T-helper 2 cell treated with Interferon-gamma antibody and Interleukin-4, amounts not matched to agents 5 μg/mL and 100 μg/mL, for 36 hours (primary cell): Measurements from ENCODE around the gene ZMIZ1.

Experiments used
- DNase-seq: peaks from one replicate; pipeline ENCODE4 v3.0.0; 2021; ENCODE audit warnings: low spot score
- H3K27ac Mint-ChIP-seq: one replicate; pipeline ENCODE4 v1.8.0; 2021; ENCODE audit warnings: mild to moderate bottlenecking, mixed read lengths
- H3K27me3 Mint-ChIP-seq: one replicate; pipeline ENCODE4 v1.8.0; 2021; ENCODE audit warnings: low read depth, mixed read lengths
- H3K36me3 Mint-ChIP-seq: one replicate; pipeline ENCODE4 v1.8.0; 2021; ENCODE audit warnings: low read depth, mixed read lengths
- H3K4me1 Mint-ChIP-seq: one replicate; pipeline ENCODE4 v1.8.0; 2021; ENCODE audit warnings: low read depth, mixed read lengths
- H3K4me3 Mint-ChIP-seq: one replicate; pipeline ENCODE4 v1.8.0; 2022; ENCODE audit warnings: mild to moderate bottlenecking, moderate library complexity, mixed read lengths
- H3K9me3 Mint-ChIP-seq: one replicate; pipeline ENCODE4 v1.8.0; 2021; ENCODE audit warnings: mixed read lengths

The ZMIZ1 gene

DNA sequence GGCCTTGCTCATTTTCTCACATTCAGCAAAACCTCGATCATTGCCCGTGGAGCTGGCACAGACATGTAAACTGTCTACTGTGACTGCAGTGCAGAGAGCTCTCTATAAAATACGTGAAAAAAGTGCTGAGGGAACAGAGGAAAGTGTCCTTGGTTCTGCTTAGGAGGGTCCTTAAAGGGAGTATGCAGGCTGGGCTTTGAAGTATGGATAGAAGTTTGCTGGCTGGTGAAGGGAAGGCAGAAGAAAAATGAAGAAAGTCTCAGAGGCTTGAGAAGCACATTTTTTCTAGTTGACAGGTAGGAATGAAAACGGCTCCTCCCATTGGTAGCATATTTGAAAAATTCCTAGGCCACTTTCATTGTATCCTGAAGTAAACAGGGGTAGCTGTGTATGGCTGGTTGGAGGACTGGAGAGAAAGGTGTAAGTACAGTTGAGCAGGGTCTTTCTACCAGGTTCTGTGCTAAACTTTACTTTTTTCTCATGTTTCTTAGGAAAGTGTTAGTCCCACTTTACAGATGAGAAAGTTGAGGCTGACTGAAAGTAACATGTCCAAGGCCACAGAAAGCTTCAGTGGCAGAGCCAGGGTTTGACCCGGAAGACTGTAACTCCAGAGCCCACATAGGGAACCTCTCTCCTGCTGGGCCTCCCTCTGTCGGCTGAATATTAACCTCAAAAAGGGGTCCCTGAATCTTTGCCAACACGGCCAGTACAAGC lies 215.5 kb downstream of the ZMIZ1 start:
- Mint-ChIP-seq H3K4me1 (peaks cover 48% of the 10 kb centered on the region), H3K27ac (peak overlapping the region; percentile 60), H3K27me3 (no peaks in the 10 kb centered on the region), H3K36me3 (peaks cover 36% of the 10 kb centered on the region), H3K9me3 (no peaks in the 10 kb centered on the region), H3K4me3 (peak overlapping the region; percentile 79)
- DNase-seq = no peak

DNA sequence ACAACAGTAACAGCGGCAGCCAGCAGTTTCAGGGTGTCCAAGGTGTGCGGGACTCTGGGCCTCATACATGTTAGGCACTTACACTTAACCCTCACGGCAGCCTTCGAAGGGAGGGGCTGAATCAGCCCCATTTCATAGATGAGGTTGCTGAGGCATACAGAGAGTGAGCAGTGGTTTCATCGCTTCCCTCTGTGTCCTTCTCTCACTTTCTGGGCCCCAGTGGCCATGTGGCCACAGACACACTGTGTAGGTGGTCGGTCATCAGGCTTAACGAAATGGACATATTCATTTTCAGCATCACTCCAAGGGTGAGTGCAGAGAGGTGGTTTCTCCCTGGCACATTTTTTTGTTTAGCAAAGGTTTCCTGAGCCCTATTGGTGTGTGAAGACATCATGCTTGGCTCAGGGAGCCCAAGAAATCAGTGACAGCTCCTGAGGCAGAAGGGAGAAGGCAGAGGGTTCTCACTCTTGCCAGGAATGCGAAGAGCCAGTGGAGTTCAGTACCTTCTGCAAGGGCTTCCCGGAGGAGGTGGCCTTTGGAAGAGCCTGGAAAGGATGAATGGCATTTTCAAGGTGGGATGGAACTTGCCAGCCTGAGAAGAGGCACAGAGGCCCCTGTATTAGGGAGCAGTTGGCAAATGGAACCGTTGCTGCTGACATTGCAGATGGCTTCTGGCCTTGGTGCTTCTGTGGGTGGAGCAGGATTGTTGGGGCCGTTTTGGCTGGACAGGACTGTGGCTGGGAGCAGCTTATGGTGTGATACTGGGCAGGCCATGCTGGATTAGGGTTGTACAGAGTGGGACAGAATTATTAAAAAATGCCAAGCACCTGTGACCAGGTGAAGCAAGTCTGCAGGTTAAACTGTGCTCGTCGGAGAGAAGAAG lies 216.8 kb downstream of the ZMIZ1 start:
- peaks cover 30% of the 10 kb centered on the region for H3K36me3 Mint-ChIP-seq
- DNase-seq = peak; percentile 74
- H3K9me3 Mint-ChIP-seq = no peaks in the 10 kb centered on the region
- H3K27me3 Mint-ChIP-seq = no peaks in the 10 kb centered on the region
- H3K4me1 Mint-ChIP-seq = peaks cover 48% of the 10 kb centered on the region
- peak overlapping the region; percentile 79 for H3K4me3 Mint-ChIP-seq
- H3K27ac Mint-ChIP-seq = peak overlapping the region; percentile 94

DNA sequence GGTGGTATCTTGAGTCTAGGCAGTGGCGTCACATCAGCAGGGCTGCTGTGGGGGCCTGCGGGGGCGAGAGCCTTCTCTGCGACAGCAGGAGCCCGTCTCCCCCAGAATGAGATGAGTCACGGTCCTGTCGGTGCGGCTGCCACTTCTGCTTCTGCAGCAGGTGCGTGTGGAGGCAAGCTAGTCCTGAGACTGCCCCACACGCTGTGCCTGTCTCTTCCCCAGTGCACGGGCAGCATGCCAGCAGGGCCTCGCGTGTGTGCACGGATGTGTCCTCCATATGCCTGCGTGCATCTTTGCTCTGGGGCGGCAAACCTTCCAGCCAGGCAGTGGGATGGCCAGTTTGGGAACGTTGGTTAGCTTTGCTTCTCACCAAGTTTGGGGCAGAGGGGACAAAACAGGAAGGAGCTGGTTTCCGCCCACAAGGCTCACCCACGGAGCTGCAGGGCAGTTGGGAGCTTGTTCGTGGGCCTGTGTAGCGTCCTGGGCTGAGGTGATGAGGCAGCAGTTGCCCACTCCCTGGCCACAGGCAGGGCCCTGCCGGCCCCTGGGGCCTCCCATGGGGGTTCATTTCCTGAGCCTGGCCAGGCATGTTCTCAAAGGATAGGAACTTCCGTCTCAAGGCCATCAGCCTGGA lies 217.7 kb downstream of the ZMIZ1 start:
- Mint-ChIP-seq H3K27ac (peak overlapping the region; percentile 94), H3K4me3 (peak overlapping the region; percentile 79), H3K36me3 (peaks cover 30% of the 10 kb centered on the region), H3K27me3 (no peaks in the 10 kb centered on the region), H3K4me1 (peaks cover 48% of the 10 kb centered on the region), H3K9me3 (no peaks in the 10 kb centered on the region)
- peak; percentile 83 for DNase-seq

DNA sequence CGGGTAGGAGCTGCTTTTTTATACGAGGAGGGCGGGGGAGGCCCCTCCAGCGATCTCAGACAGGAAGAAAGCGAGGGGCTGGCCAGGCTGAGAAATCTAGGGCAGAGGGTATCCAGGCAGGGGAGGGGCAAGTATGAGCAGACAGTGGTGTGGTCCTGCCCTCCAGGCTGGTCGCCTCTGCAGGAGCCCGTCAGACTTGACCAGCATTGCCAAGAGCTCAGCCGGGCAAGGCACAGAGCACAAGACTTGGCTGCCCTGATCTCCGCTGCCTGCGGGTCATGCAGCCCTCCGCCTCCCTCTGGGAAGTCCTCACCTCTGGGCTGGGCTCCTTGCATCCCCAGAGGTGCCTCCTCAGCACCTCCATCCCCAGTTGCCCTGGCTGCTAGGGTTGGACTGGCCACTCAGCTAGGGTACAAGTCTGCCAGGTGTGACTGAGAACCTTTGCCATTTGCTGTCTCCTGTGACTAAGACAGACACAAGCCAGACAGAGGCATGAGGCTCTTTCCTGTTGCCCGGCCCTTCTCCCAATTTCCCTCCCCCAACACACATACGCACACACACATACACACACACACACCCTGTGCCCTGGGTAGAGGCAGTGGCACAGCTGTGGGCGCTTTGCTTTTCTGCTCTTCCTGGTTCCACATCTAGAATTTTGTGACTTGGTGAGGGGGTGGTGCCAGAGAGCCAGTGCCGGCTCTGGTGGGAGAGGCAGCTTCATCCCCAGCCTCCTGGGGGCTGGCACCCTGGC lies 219.4 kb downstream of the ZMIZ1 start:
- Mint-ChIP-seq H3K27ac (peak overlapping the region; percentile 94), H3K4me1 (peaks cover 52% of the 10 kb centered on the region), H3K4me3 (peak overlapping the region; percentile 2), H3K9me3 (no peaks in the 10 kb centered on the region), H3K36me3 (peaks cover 34% of the 10 kb centered on the region), H3K27me3 (no peaks in the 10 kb centered on the region)
- DNase-seq = no peak

DNA sequence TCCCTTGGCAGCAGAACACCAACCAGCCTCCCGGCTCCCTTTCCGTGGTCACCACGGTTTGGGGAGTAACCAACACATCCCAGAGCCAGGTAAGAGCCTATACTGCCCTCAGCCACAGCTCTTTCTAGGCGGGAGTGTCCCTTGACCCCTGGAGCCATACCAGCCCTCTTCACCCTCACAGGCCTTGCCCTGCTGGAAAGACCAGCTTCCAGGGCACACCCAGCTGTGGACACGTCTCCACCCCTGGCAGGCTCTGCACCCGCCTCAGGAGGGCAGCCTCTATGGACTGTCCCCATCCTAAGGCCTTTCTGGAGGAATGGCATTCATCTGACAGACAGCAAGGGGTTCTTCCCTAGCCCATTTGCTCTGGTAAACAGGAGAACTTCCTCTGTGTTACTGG lies 221.0 kb downstream of the ZMIZ1 start:
- H3K36me3 Mint-ChIP-seq = peaks cover 40% of the 10 kb centered on the region
- no peaks in the 10 kb centered on the region for H3K27me3 Mint-ChIP-seq
- H3K4me1 Mint-ChIP-seq = peaks cover 47% of the 10 kb centered on the region
- peak overlapping the region; percentile 62 for H3K27ac Mint-ChIP-seq
- DNase-seq = no peak
- H3K4me3 Mint-ChIP-seq = no peak overlapping the region
- H3K9me3 Mint-ChIP-seq = no peaks in the 10 kb centered on the region

DNA sequence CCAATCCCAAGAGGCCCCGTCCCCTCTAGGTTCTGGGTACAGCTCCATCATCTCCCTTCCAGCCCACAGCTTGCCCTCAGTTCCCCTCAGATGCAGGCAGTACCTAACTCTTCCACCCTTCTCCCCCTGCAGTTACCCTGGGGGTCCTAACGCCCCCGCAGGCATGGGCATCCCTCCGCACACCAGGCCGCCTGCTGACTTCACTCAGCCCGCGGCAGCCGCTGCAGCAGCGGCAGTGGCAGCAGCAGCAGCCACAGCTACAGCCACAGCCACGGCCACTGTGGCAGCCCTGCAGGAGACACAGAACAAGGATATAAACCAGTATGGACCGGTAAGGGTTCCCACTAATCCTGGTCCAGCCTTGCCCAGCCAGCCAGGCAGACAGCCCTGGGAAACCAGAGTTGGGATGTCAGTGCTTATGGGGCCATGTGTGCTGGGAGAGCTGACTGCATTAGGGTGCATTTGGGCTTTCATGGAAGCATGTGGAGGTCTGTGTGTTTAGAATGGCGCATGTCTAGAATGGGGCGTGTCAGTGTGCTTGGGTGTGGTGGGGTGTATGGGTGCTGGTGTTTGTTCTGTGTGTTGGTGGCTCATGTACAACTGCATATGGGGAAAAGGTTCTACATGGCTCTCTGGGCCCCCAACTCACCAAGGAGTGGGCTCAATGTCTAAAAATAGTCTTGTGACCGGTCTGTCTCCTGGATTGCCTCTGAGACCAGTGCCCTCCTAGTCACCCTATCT lies 223.4 kb downstream of the ZMIZ1 start:
- Mint-ChIP-seq H3K9me3 (no peaks in the 10 kb centered on the region), H3K27ac (peak overlapping the region; percentile 33), H3K4me3 (no peak overlapping the region), H3K4me1 (peaks cover 34% of the 10 kb centered on the region), H3K36me3 (peaks cover 51% of the 10 kb centered on the region), H3K27me3 (no peaks in the 10 kb centered on the region)
- no peak for DNase-seq

DNA sequence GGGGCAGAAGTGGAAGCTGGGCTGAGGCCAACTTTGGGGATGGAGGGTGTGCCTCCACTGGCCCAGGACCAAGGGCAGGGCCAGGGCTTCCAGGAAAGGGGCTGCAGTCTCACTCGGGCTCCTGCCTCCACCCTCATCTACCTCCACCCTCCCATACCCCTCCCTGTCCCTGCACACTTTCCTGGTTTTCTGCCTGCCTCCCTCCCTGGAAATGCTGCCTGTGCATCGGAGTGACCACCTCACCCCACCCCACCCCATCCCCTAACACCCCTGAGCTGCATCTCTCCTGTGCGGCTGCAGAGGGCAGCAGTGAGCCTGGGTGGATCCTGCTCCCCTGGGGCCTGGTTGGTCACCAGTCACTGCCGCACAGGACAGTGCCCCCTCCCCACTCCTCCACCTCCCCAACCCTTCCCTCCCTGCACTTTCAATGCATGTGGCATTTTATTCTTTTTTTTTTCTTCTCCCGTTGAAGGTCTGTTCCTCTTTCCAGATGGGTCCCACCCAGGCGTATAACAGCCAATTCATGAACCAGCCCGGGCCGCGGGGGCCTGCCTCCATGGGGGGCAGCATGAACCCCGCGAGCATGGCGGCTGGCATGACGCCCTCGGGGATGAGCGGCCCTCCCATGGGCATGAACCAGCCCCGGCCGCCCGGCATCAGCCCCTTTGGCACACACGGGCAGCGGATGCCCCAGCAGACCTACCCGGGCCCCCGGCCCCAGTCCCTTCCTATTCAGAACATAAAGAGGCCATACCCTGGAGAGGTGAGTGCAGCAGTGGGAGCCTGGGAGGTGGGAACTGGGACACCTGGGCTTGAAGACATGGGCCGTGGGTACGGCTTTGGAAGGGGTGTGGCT lies 224.4 kb downstream of the ZMIZ1 start:
- H3K36me3 Mint-ChIP-seq = peaks cover 50% of the 10 kb centered on the region
- peaks cover 29% of the 10 kb centered on the region for H3K4me1 Mint-ChIP-seq
- no peak overlapping the region for H3K4me3 Mint-ChIP-seq
- H3K27ac Mint-ChIP-seq = no peak overlapping the region
- no peaks in the 10 kb centered on the region for H3K9me3 Mint-ChIP-seq
- H3K27me3 Mint-ChIP-seq = no peaks in the 10 kb centered on the region
- no peak for DNase-seq

DNA sequence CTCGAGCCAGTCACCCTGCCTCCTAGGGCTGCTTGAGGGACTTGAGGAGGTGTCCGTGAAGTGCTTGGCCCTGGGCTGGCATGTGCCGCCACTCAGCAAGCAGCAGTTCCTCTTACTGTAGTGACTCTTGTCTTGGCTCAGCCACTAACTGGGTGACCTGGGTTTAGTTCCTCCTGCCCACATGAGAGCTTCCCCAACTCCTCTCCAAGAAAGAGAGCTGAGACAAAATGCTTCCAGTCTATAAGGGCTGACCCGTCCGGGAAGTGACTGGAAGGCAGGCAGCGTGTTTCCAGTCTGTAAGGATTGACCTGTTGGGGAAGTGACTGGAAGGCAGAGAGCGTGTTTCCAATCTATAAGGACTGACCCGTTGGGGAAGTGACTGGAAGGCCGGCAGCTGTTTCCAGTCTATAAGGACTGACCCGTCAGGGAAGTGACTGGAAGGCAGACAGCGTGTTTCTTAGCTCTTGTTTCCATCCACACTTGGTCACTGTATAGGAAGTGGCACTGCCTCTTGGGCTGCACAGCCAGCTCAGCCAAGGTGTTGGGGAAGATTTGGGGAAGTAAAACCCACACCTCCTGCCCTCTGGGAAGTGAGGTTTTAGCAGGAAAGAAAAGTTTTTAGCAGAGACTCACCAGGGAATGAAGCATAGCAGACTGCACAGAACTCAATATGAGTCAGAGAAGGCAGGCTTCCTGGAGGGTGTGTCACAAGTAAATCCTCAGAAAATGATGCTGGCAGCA lies 225.2 kb downstream of the ZMIZ1 start:
- no peak for DNase-seq
- peaks cover 21% of the 10 kb centered on the region for H3K4me1 Mint-ChIP-seq
- H3K27me3 Mint-ChIP-seq = no peaks in the 10 kb centered on the region
- peak overlapping the region; percentile 55 for H3K27ac Mint-ChIP-seq
- no peaks in the 10 kb centered on the region for H3K9me3 Mint-ChIP-seq
- no peak overlapping the region for H3K4me3 Mint-ChIP-seq
- peaks cover 46% of the 10 kb centered on the region for H3K36me3 Mint-ChIP-seq

DNA sequence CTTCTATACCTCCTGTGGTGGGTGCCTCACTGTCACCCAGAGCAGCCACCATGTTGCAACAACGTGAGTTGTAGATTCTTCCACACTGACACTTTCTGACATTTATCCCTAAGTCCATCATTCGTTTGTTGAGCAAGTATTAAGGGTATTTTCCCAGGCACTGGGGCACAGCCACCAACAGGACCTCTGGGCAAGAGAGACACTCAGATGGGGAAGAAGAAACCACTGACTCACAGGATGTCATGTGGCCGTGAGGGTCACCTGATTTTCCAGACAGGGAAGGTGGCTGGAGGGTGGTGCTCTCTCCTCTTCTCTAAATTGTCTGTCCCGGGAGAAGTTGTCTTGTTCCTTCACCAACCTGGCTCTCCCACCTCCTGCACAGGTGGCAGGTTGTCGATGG lies 226.8 kb downstream of the ZMIZ1 start:
- Mint-ChIP-seq H3K4me3 (no peak overlapping the region), H3K9me3 (no peaks in the 10 kb centered on the region), H3K36me3 (peaks cover 53% of the 10 kb centered on the region), H3K4me1 (peaks cover 20% of the 10 kb centered on the region), H3K27ac (peak overlapping the region; percentile 69), H3K27me3 (no peaks in the 10 kb centered on the region)
- no peak for DNase-seq

DNA sequence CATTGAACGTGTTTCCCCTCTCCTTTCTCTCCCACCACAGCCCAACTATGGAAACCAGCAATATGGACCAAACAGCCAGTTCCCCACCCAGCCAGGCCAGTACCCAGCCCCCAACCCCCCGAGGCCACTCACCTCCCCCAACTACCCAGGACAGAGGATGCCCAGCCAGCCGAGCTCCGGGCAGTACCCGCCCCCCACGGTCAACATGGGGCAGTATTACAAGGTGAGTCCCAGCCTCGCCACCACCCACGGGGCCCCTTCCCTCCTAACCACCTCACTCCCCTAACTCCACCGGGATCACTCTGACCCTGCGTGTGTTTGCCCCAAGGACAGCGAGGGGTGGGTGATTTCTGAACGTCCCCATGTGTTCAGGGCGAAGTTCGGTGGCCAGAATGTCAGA lies 227.7 kb downstream of the ZMIZ1 start:
- Mint-ChIP-seq H3K9me3 (no peaks in the 10 kb centered on the region), H3K36me3 (peaks cover 56% of the 10 kb centered on the region), H3K4me1 (peaks cover 20% of the 10 kb centered on the region), H3K27me3 (no peaks in the 10 kb centered on the region), H3K27ac (no peak overlapping the region), H3K4me3 (no peak overlapping the region)
- no peak for DNase-seq

DNA sequence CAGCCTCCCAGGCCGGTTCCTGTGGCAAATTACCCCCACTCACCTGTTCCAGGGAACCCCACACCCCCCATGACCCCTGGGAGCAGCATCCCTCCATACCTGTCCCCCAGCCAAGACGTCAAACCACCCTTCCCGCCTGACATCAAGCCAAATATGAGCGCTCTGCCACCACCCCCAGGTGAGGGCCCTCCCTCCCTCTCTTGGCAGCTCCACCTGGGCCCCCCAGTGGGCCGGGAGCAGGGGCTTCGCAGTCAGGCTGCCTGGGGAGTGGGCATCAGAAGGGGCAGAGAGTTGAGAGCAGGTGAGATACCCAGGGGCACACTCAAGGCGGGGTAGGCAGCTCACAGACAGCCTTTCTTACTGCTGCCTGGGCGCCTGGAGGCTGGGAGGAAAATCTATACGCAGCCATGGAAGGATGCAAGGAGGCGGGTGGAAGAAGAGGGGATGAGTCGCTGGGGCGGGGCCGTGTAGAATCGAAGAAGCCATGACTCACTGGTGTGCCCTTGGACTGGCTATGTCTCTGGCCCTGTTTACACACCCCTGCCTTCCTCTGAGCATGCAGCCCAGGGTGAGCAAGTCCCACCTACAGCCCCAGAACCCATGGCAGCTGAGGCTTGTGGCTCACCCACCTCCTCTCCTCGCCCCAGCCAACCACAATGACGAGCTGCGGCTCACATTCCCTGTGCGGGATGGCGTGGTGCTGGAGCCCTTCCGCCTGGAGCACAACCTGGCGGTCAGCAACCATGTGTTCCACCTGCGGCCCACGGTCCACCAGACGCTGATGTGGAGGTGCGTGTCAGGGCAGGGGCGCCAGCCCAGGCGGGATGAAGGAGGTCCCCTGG lies 229.9 kb downstream of the ZMIZ1 start:
- DNase-seq = peak; percentile 73
- Mint-ChIP-seq H3K9me3 (no peaks in the 10 kb centered on the region), H3K36me3 (peaks cover 59% of the 10 kb centered on the region), H3K4me3 (no peak overlapping the region), H3K27me3 (no peaks in the 10 kb centered on the region), H3K4me1 (peaks cover 16% of the 10 kb centered on the region), H3K27ac (peak overlapping the region; percentile 45)
